GM18861 (cell line): ENCODE results near the gene PSMB1.
"Not testable (repeated sequence)": the region's sequence is repeated elsewhere in the genome, so short reads cannot be mapped to it uniquely, and the experiment has no call there.

Experiments
- ATAC-seq: cut with Tn5 transposase; IDR thresholded peaks from one replicate; pipeline ENCODE4 v1.9.1; 2021; ENCODE audit not compliant: unreplicated experiment

PSMB1 gene

GRCh38 chr6:170504479-170504878 lies 48.6 kb downstream of the PSMB1 start:
- no peak for ATAC-seq

DNA sequence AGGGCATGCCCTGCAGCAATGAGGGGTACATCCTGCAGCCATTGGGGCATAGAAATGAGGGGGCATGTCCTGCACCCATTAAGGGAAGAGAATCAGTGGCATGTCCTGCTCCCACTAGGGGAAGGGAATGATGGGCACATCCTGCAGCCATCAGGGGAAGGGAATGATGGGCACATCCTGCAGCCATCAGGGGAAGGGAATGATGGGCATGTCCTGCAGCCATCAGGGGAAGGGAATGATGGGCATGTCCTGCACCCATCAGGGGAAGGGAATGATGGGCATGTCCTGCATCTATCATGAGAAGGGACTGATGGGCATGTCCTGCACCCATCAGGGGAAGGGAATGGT lies 49.7 kb downstream of the PSMB1 start:
- no peak for ATAC-seq

GRCh38 chr6:170502733-170503413 lies 50.2 kb downstream of the PSMB1 start:
- ATAC-seq = not testable (repeated sequence)

- not testable (repeated sequence) for ATAC-seq
Measured at GRCh38 chr6:170502268-170502667, 50.8 kb downstream of the PSMB1 start.

GRCh38 chr6:170500955-170501590 lies 52.0 kb downstream of the PSMB1 start:
- no peak for ATAC-seq

DNA sequence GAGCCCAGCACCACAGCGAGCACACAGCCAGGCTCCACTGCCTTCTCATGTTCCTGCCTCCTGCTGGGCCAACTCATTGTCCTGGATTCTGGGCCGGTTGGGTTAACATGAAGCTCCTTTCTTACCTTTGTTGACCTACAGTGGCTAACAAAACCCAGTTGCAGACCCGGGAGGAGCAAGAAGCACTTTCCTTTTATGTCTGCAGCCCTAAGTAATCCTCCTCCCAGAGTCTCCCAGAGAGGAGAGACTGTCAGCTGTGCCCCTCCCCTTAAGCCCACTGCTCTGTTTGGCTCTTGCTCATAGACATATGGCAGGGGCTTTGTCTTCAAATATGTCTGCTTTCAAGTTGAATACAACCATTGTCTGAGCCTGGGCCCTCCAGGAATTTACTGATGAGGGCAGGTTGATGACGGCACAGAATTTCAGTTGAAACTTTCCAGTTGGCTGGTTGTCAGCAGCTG lies 55.2 kb downstream of the PSMB1 start:
- no peak for ATAC-seq

GRCh38 chr6:170493354-170493753 lies 59.8 kb downstream of the PSMB1 start:
- no peak for ATAC-seq

GRCh38 chr6:170490259-170490658 lies 62.8 kb downstream of the PSMB1 start:
- no peak for ATAC-seq

DNA sequence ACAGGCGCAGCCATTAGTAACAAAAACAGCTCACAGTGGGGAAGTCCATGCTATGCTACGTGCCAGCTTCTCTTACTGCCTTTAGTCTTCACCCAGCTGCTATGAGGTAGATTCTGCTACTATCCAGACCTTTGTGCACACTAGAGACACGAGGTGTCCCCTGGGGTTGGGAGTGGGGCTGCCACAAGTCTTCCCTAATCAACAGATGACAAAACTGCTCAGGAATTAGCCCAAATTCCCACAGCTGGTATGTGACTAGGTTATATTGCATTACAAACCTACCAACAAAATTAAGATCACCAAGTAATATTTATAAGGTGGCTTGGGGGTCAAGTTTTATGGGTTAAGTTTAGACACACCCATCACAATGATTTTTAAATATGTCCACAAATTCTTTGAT lies 63.3 kb downstream of the PSMB1 start:
- ATAC-seq = no peak

- ATAC-seq = no peak
Measured at GRCh38 chr6:170487707-170488329, 65.3 kb downstream of the PSMB1 start.

DNA sequence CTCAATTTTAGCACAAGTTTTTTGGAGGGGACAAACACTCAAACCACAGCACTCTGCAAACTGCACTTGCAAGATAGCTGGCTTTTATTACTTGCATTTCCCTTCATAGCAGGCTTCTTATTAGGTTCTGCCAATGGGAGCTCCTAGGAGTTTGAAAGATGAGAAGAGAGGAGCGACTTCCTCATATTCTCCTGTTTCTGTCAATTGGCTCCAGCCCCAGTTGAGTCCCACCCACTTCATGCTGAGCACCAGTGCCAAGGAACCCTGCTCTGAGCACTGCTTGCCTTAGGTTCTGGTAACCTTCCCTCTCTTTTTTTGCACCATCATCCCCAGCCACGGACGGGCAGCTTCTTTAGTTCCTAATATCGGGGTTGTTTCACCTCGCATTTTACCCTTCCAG lies 67.9 kb downstream of the PSMB1 start:
- ATAC-seq = no peak
